Measurements from ENCODE around the gene TFR2. TPM values are rescaled to one million over a fixed set of nuclear protein-coding genes. Genes with fewer than 3 reads are reported as not detected.
A peak's percentile ranks its signal among the peaks of the same experiment; 100 is the strongest.

TFR2 gene
- total and polyA plus RNA-seq, 9 donors = 0.06 to 0.79 (median 0.18) TPM; not detected in 3

- Histone ChIP-seq H3K36me3 (no peaks in the 10 kb centered on the region), H3K4me3 (no peak overlapping the region), H3K27ac (no peak overlapping the region), H3K27me3 (no peaks in the 10 kb centered on the region), H3K9me3 (no peaks in the 10 kb centered on the region), H3K4me1 (ENCODE audit: insufficient read depth) (no peaks in the 10 kb centered on the region)
- DNase-seq = no peak
- WGBS, 3 donors = 64 to 71% (median 68%) methylated on average over 10 of the region's 10 CpGs
- TF ChIP-seq POLR2A (IDR thresholded peaks at IDR 0.05) = no peak
- intact Hi-C loops (cut with DNase I) = no loop called here
Measured at GRCh38 chr7:100641860-100642533, 645 bp upstream of the TFR2 start.

GRCh38 chr7:100640517-100641440 is 573 bp downstream of the TFR2 start:
- H3K4me3 ChIP-seq = no peak overlapping the region
- WGBS, 3 donors = 57 to 73% (median 58%) methylated on average over 18 to 24 of the region's 24 CpGs
- H3K27ac ChIP-seq = no peak overlapping the region
- no peaks in the 10 kb centered on the region for H3K4me1 ChIP-seq (ENCODE audit: insufficient read depth)
- intact Hi-C loops (cut with DNase I) = no loop called here
- no peaks in the 10 kb centered on the region for H3K9me3 ChIP-seq
- TF ChIP-seq EP300 (IDR thresholded peaks at IDR 0.05) = no peak
- TF ChIP-seq POLR2A (IDR thresholded peaks at IDR 0.05) = no peak
- no peak for TF ChIP-seq CTCF (IDR thresholded peaks at IDR 0.05)
- H3K36me3 ChIP-seq = no peaks in the 10 kb centered on the region
- no peaks in the 10 kb centered on the region for H3K27me3 ChIP-seq
- no peak for DNase-seq

GRCh38 chr7:100639995-100640516 is 1.3 kb downstream of the TFR2 start:
- intact Hi-C loops (cut with DNase I) = no loop called here
- Histone ChIP-seq H3K27me3 (no peaks in the 10 kb centered on the region), H3K4me1 (ENCODE audit: insufficient read depth) (no peaks in the 10 kb centered on the region), H3K9me3 (no peaks in the 10 kb centered on the region), H3K36me3 (no peaks in the 10 kb centered on the region), H3K4me3 (no peak overlapping the region), H3K27ac (no peak overlapping the region)
- TF ChIP-seq POLR2A (IDR thresholded peaks at IDR 0.05) = no peak
- TF ChIP-seq CTCF (IDR thresholded peaks at IDR 0.05) = no peak
- TF ChIP-seq EP300 (IDR thresholded peaks at IDR 0.05) = no peak
- DNase-seq = no peak
- WGBS, 3 donors = 65 to 72% (median 65%) methylated on average over 17 of the region's 17 CpGs

DNA sequence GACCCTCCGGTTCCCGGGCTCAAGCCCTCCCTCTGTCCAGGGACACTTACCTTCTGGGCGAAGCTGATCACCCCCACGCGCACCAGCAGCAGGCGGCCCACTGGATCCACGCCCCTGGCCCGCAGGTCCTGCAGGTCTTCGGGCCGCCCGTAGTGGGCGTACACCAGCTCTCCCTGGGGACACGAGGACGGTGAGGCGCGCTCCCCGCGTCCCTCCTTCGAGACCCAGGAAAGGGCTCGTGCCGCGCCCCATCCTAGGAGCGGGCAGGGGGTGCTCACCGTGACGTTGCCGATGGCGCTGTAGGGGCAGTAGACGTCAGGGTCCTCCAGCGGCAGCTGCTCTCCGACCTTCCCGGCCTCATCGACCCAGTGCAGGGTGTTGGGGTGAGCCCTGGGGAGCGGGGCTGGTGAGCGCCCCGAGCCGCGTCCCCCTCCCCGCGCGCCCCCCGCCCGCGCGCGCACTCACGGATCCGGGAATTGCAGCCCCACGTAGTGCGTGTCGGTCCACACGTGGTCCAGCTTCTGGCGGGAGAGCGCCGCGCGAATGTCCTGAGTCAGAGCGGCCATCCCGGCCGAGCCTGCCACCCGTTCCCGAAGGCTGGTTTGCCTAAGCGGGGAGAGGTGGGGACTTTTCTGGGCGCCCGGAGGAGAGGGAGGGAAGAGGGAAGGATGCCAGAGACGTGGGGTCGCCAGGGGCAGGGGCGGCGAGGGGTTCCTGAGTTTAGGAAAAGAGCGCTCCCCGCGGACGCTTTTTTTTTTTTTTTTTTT is 8.2 kb downstream of the TFR2 start:
- TF ChIP-seq CTCF (IDR thresholded peaks at IDR 0.05) (peak in 1 of 3 donors; percentile 20), EP300 (IDR thresholded peaks at IDR 0.05) (no peak), POLR2A (IDR thresholded peaks at IDR 0.05) (no peak)
- Histone ChIP-seq H3K4me3 (peak overlapping the region; percentile 1), H3K36me3 (no peaks in the 10 kb centered on the region), H3K27ac (no peak overlapping the region), H3K27me3 (no peaks in the 10 kb centered on the region), H3K9me3 (no peaks in the 10 kb centered on the region), H3K4me1 (ENCODE audit: insufficient read depth) (peaks cover 8% of the 10 kb centered on the region)
- 2 to 3% (median 2%) methylated on average over 44 to 72 of the region's 72 CpGs for WGBS, 3 donors
- DNase-seq = peak in 3 of 5 donors; percentile 44 to 57 (median 49)
- intact Hi-C loops (cut with DNase I) = no loop called here
